Ishikawa (cell line): Measurements from ENCODE around the gene CELSR2.

Experiments used
- TCF12 ChIP-seq: IDR thresholded peaks from 2 replicates; pipeline ENCODE4 v1.6.1; 2012; ENCODE audit warnings: low read depth
- ZBTB7A ChIP-seq: IDR thresholded peaks from 2 replicates; pipeline ENCODE4 v1.6.1; 2012; ENCODE audit warnings: low read depth

DNA sequence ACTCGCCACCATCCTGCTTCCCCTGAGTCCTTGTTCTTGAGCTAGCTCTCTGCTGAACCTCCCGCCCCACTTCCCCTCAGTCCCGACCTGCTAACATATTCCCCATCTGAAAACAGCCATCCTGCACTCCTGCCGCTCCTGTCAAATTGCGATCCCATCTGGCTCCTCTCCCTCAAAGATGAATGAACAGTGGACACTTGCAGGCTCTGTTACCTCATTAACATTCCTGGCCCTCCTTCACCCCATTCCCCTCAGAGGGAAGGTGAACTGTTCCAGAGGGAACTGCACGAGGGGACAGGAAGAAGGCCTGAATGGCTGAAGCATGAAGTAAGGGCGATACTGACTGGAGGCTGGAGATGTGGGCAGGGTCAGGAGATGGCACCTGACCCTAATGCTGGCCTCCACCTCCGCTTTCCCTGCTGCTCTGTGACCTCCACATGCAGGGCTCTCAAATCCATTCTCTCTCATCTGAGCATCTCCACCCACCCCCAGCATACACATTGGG, 7.4 kb upstream of the CELSR2 start:
- no peak for TF ChIP-seq ZBTB7A
- TF ChIP-seq TCF12 = no peak
